ENCODE results near the gene UBE2H.
"Not testable (repeated sequence)": the region's sequence is repeated elsewhere in the genome, so short reads cannot be mapped to it uniquely, and the experiment has no call there.

UBE2H gene

DNA sequence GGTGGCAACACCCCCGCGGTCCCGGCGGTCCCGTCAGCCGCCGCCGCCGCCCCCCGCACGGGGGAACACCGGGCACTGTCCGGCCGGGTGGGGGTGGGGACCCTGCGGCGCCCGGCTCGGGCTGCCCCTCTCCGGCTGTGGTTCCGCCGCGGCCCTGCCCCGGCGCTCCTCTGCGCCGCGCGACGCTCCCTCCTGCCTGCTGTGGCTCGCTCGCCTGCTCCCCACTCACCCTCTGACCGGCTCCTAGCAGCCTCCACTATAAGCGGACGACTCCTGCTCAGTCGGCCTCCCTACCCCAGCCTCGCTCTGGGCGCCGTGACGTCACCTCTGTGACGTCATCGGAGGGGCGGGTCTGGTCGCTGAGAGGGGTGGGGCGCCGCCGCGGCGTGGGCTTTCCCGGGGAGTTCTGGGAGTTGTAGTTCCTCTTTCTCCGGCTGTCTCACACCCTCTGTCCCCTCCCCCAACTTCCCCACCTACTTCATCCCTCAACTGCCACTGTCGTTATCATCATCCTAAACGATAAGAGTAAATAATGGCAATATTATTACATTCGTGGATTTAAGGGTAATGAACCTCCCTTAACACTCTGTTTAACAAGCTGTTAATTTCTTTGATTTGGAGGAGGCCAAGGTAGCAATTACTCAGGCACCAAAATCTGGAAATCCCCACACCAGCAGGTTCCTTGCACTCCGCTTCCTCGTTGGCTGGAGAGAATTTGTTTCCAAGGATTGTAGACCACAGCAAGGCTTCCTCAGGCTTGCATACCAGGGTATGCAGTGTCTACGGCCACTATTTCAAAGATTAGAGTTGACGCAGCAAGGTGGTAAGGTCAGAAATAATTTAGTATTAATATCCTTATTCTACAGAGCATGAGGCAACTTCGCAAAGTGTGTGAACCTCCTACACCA lies at the start of gene UBE2H:
UBE2H (minus strand) TSS at position 308 of the 908 bp plus-strand sequence. CDS start 405 bp downstream, outside the sequence.
- peak; percentile 91 for DNase-seq

DNA sequence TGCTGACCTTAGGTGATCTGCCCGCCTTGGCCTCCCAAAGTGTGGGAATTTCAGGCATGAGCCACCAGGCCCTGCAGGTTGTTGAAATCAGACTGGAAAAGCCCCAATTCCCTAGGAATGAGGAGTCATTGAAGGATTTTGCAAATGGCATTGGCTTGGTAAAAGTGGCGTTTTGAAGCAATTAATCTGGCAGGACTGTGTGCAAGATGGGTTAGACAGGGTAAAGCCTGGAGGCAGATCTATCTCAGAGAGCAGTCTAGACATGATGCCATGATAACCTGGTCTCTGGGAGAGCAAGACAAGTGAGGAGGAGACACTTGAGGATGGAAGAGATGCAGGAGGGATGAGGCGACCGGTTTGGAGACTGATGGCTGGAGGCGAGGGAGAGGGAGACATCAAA lies 45.7 kb upstream of the UBE2H start:
- DNase-seq, result no peak

DNA sequence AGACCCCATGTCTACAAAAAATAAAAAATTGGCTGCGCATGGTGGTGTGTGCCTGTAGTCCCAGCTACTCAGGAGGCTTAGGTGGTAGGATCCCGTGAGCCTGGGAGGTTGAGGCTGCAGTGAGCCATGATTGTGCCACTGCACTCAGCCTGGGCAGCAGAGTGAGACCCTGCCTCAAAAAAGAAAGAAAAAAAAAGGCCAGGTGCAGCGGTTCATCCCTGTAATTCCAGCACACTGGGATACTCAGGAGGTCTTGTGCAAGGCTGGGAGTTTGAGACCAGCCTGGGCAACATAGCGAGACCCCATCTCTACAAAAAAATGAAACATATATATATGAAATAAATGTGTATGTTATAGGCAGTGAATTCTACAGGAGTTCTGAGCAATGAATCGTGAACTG lies 44.5 kb upstream of the UBE2H start:
- DNase-seq, result no peak

DNA sequence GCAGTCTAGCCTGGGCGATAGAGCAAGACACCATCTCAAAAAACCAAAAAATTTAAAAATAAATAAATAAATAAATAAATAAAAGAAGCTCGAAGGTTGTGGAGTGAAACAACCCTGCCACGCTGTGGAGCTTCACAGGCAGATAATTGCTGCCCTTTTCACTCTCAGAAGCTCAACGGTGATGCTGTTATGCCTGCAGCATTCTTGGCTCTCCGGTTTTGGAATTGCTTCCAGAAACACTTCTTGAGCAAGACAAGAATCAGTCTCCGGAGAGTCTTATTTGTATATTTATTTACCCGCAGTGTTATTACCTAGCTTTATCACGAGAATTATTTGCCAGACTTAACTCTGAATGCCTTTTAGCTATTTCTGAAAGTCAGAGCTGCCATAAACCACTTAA lies 40.5 kb upstream of the UBE2H start:
- no peak for DNase-seq

DNA sequence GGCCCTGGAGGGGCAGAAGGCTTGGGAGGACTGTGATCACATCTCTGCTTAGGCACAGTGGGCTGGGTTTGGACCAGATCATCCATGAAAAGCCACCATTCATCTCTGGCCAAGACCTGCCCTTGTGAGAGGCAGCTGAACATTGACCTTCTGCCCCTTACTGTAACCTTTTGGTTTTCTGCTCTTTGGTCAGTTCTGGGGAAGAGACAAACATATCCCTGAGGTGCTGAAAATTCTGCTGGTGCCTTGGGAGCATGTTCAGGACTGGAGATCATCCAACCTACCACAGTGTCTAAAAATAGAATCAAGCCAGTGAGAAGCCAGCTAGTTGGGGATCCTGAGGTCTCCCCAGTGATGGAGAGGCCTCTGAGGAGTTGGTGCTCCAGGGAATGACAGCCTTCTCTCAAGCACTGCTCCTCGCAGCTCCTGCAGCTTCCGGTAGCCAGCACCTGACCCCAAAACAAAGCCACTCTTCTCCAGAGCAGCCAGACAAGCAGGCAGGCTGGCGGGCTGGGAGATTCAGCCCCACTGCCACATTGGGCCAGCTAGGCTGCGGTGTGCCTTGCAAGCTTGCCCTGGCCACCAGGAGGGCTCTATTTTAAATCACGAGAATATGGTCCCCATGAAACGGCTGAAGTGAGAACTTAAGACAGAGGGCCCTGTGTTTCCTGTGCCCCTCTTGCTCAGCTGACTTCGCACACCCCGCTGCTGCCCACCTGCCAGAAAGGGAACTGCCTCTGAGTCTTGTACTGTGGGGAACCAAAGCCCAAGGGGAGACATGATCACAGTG lies 37.8 kb upstream of the UBE2H start:
- no peak for DNase-seq

DNA sequence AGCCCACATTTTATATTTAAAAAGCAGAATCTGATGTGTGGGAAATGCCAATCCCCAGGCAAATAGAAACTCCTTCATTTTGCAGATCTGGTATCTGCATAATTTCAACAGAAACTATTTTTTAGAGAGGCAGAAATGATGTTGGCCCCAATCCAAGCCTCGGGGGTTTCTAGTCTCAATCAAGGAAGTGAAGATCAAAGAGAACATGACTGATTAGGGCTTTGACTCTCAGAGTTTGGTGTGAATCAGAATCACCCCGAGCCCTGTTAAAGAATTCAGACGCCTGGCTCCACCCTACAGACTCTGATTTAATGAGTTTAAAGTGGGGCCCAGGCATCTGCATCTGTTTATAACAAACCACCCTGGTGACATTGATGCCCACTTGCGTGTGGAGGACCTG lies 36.7 kb upstream of the UBE2H start:
- DNase-seq, result no peak

DNA sequence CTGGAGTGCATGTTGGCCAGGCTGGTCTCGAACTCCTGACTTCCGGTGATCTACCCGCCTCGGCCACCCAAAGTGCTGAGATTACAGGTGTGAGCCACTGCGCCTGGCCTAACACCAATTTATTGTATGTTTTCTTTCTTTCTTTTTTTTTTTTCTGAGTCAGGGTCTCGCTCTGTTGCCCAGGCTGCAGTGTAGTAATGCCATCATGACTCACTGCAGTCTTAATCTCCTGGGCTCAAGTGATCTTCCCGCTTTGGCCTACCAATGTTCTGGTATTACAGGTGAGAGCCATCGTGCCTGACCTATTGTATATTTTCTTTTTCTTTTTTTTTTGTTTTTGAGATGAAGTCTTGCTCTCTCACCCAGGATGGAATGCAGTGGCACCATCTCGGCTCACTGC lies 33.8 kb upstream of the UBE2H start:
- no peak for DNase-seq

DNA sequence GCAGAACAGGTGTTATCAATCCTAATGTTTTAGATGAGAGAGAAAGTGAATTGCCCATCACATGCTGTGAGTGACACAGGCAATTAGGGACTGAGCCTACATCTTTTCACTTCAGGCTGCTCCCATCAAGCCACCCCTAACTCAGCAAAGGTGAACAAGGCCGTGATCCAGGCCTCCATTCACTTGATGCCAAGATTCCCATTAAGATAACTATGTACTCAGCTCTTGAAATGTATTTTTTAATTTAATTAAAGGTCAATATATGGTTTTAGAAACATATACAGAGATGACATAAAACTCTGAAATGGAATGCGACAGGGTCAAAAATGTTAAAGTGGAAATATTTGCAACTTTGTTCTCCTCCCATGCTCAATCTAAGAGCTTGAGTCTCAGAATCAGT lies 27.9 kb upstream of the UBE2H start:
- peak; percentile 19 for DNase-seq

DNA sequence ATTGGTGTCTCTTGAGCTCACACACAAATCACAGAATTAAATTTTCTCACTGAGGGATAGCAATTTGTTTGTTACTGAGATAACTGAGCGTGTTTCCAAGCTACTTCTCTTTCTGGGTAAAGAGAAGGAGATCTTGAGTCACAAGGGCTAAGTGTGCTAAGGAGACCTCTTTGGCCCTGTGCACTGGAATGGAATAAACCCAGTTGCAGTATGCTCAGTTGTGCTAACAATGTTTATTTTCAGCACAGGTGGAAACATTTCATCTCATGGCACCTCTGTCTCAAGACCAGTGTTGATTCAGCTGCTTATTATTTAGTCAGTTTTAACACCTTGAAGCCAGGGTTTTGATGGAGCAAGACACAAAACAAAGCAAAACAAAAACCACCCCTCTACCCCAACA lies 22.5 kb upstream of the UBE2H start:
- peak; percentile 88 for DNase-seq

DNA sequence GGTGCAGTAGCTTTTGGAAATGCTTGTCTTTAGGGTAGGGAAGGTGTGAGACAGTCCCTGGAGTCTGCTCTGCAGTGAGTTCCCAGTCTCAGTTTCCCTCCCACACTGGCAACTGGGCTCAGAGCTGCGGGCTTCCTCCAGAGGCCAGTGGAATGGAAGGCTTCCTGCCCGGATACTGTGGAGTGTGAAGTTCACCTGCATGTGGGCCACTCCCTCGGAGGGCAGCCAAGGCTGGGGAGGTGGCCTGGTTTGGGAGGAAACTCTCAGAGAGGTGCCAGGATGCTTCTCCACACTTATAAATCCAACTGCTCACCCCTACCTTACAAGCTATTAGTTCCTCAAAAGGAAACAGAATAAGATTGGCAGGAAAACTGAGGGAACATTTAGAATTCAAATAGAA lies 18.1 kb upstream of the UBE2H start:
- DNase-seq, result no peak

DNA sequence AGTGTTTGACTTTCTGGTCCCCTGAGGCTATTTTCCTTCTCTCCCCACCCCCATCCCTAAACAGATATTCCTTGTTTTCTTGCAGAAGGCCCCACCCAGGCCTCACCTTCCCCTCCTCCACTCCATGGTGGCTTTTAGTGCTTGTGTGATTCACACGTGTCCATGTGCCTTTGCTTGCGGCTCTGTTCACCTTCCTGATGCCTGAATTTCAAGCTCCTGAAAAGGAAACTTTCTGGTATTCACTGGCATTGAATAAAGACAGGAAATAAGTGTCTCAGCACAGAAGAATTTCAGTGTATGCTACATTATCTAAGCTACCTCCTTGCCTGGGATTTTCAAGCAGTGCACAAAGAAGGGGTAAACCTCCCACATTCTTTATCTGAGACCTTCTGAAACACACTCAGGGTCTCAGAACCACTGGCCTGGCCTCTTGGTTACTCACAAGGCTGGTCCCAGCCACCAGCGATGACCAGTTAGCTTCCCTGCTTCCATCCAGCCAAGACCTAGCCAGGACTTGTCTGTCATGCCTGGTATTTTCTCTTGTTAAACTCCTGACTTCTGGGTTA lies 17.2 kb upstream of the UBE2H start:
- peak; percentile 62 for DNase-seq

DNA sequence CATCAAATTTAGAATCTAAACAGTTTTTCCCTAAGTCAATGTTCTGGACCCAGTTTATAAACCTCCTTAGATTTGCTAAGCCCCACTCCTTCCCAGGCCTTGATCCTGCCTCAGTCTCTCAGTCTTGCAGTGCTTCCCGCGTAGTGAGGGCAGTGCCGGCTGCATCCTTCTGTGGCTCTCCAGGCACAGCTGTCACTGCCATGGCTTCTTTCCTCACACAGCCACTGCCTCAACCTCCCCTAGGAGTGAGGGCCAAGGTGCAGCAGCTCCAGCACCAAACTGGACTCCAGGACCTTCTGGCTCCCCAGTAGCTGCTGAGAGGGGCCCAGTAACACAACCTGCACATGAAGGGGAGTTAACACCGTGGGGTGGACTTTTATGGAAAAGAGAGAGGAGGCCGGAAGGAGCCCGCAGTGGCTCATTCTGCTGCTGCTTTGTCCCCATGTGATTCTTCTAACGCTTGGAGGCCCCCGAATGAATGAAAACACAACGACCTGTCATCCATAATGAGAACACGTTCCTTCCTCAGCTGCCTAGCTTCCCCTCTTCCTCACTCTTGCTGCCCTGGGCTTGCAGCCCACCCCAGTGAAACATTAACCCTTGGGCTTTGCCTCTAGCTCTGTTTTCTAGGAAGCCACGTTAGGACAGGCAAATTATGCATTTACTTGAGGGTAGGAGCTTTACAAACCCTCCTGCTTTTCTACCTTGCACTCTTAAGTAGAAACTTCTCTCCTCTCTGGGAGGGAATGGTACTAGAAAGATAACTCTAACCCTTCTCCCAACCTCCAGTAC lies 16.0 kb upstream of the UBE2H start:
- DNase-seq, result no peak

DNA sequence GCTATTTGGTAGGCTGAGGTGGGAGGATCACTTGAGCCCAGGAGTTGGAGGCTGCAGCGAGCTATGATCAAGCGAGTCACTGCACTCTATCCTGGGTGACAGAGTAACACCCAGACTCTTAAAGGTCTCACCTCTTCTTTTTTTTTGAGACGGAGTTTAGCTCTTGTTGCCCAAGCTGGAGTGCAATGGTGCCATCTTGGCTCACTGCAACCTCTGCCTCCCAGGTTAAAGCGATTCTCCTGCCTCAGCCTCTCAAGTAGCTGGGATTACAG lies 7.4 kb upstream of the UBE2H start:
- not testable (repeated sequence) for DNase-seq

DNA sequence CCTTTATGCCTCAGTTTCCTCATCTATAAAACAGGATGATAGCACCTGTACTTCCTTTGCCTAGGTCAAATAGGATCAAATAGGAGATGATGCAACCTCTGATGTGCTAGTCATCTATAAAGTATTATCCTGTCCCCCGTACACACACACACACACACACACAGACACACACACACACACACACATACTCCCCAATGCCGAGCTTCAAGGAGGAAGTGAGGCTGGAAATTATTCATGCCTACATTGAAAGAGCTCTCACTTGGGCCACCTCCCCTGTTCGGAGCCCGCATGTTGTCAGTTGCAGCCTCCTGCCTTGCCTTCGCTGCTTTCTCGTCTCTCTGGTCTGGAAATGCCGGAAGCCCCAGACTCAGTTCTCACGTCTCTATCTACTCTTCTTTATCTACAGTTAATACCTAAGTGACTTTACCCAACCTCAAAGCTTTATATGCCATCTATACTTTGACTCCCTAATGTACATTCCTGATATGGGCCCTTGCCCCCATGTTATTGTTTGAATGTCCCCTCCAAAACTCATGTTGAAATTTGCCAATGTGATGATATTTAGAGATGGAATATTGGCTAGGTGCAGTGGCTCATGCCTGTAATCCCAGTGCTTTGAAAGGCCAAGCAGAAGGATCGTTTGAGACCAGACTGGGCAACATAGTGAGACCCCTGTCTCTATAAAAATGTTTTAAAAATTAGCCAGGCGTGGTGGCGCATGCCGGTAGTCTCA lies 6.9 kb upstream of the UBE2H start:
- no peak for DNase-seq

DNA sequence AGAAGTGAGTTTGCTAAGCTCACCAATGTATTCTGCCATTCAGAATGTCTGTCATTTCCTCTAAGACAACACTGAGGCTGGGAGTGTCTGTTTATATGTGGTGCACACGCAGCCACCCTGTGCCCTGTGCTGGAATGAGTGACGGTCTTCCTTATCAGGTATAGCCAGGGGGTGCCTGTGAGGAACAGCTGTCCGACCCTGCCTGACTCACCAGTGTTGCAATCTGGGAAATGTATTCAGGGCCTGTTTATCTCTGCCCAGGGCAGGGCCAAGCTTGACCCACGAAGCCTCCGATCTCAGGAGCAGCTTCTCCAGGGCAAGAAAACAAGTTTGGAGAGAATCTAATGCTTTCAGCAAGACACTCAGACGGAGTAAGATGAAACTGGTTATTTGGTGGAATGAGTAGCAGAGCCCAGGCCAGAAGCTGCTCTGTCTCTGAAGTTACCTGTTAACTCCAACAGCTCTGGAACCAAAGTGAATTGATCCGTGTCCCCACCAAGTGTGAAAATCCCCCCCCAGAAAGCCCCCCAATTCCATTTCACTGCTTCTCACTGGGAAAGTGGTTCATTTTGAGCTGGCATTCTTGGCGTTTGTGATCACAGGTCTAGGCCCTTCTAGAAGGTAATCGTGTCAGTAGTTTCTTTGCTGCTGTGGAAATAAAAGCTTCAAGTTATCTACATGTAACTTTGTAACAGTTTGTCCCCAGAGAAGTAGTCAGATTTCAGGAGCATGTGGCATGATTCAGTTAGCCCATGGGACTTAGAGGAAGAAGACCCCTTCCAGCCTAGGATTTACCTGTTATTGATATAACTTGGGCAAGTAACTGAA lies 6.1 kb upstream of the UBE2H start:
- peak; percentile 77 for DNase-seq

DNA sequence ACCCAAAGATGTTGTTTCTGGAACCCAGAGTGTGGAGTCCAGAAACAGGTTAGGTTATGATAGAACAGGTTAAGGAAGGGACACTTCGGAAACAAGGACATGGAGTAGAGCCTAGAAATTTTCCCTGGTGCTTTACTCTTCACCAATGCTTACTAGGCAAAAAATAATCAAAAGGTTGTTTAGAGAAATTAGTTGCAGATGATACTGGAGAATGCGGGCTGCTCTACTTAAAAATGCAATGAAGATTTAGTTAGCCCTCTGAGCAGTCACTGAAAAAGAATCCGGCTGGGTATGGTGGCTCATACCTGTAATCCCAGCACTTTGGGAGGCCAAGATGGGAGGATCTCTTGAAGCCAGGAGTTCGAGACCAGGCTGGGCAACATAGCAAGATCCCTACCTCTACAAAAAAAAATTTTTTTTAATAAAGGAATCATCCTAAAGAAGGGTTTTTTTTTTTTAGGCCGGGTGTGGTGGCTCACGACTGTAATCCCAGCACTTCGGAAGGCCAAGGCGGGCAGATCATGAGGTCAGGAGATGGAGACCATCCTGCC lies 3.3 kb upstream of the UBE2H start:
- DNase-seq, result no peak

DNA sequence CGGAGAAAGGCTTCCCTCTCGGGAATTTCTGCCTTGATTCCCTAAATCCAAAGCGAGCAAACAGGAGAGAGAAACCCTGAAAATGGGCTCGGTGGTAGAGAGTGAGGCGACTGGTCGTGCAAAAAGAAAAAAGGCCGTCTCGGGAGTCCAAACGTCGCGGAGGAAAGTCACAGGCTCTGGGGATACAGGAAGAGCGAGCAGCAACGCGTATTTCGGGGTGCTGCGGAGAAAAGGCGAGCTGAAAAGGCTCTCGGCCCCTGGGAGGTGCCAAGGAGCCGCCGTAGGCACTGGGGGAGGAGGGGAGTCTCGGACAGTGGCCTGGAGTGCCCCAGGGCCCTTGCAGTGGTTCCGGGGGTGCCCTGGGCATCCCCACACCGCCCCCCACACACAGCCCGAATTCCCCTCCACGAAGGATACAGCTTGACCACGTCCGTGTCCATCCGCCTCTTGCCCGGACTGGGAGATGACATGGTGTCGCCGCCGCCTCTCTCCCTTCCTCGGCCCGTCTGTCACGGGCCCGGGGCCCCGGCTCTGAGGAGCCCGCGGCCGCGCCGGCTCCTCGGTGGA lies 591 bp downstream of the UBE2H start:
- DNase-seq, result peak; percentile 36

DNA sequence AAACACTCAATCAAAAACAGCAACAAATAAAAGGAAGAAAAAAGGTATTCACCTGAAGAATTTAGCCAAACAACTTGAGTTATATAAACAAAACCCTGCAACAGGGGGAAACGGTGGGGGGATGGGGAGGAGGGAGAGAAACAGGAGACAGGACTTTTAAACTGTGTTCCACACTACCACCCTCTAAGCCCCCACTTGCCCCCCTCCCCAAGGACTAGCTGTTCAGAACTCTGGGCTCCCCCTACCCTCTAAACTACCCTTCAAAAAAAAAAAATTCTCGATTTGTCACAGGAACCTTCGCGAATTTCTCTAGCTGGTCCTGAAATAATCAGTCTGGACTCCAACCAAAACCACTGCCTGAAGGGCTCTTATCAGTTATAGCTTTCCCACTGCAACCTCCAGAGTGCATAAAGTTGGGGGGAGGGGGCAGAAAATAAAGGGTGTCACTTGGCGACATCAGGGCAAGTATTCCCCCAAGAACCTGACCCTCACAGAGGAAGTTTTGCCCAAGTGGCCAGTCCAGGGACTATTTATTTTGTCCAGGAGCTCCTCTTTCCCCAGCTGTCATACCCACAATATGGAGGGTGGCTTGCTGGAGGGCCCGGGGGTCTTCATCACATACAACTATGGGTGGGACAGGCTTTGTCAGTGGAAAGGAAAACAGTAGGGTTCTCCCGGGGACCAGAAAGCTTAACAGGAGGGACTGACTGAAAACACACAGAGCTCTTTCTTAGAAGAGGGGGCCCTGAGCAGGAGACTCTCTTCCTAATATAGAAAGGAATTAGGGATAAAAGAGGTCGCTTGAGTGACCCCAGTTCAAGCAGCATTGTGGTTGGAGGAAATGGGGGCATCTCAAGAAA lies 1.3 kb downstream of the UBE2H start:
- DNase-seq, result peak; percentile 20

DNA sequence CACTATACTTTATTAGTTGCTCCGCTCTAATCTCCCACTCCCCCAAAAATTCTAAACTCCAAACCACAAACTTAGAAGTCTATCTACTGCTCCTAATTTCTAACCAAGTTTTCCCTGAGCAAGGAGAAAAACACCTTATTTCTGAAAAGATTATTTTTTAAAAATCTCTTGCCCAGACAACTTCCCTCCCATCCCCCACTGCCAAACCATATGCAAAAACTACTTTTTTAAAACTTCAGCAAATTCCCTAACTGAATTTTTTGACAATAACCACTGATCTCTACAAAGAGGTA lies 1.9 kb downstream of the UBE2H start:
- DNase-seq, result no peak
